ENCODE results near the gene RRP1B. TPM values are rescaled to one million over a fixed set of nuclear protein-coding genes. Genes with fewer than 3 reads are reported as not detected.

The RRP1B gene
- total RNA-seq, 2 donors from 2014 or later: 11.0 to 22.1 TPM

- no peak for TF ChIP-seq CTCF (IDR thresholded peaks at IDR 0.05)
- Histone ChIP-seq H3K27ac (no peak overlapping the region), H3K27me3 (no peaks in the 10 kb centered on the region), H3K36me3 (no peaks in the 10 kb centered on the region), H3K4me3 (no peak overlapping the region), H3K4me1 (no peaks in the 10 kb centered on the region), H3K9me3 (no peaks in the 10 kb centered on the region), H3K9ac (ENCODE audit: low read depth in 2 of 2, low read length in 2 of 2) (no peak overlapping the region)
- intact Hi-C loops (cut with DNase I): no loop called here
- no peak for DNase-seq
Observed at GRCh38 chr21:43665879-43666278, 6.5 kb downstream of the RRP1B start.

- no peak for TF ChIP-seq CTCF (IDR thresholded peaks at IDR 0.05)
- H3K27me3 ChIP-seq: no peaks in the 10 kb centered on the region
- H3K9ac ChIP-seq (ENCODE audit: low read depth in 2 of 2, low read length in 2 of 2): no peak overlapping the region
- intact Hi-C loops (cut with DNase I): no loop called here
- H3K36me3 ChIP-seq: no peaks in the 10 kb centered on the region
- no peak overlapping the region for H3K27ac ChIP-seq
- H3K4me1 ChIP-seq: no peaks in the 10 kb centered on the region
- H3K4me3 ChIP-seq: no peak overlapping the region
- DNase-seq: no peak
- no peaks in the 10 kb centered on the region for H3K9me3 ChIP-seq
Observed at GRCh38 chr21:43667191-43667904, 8.0 kb downstream of the RRP1B start.

- Histone ChIP-seq H3K4me3 (no peak overlapping the region), H3K36me3 (no peaks in the 10 kb centered on the region)
- intact Hi-C loops (cut with DNase I): no loop called here
Observed at GRCh38 chr21:43669828-43670605, 10.7 kb downstream of the RRP1B start.

GRCh38 chr21:43675871-43676270 lies 16.5 kb downstream of the RRP1B start:
- H3K9me3 ChIP-seq: no peaks in the 10 kb centered on the region
- no peak for TF ChIP-seq CTCF (IDR thresholded peaks at IDR 0.05)
- H3K4me1 ChIP-seq: no peaks in the 10 kb centered on the region
- no peak for DNase-seq
- no peak overlapping the region for H3K27ac ChIP-seq
- intact Hi-C loops (cut with DNase I): no loop called here
- H3K36me3 ChIP-seq: peaks cover 12% of the 10 kb centered on the region
- no peak overlapping the region for H3K9ac ChIP-seq (ENCODE audit: low read depth in 2 of 2, low read length in 2 of 2)
- H3K4me3 ChIP-seq: no peak overlapping the region
- H3K27me3 ChIP-seq: no peaks in the 10 kb centered on the region

More at GRCh38 chr21:43669828-43670605, 10.7 kb downstream of the RRP1B start:
- H3K9ac ChIP-seq (ENCODE audit: low read depth in 2 of 2, low read length in 2 of 2): no peak overlapping the region
- no peaks in the 10 kb centered on the region for H3K27me3 ChIP-seq
- no peak for DNase-seq
- H3K27ac ChIP-seq: no peak overlapping the region
- no peaks in the 10 kb centered on the region for H3K4me1 ChIP-seq
- no peaks in the 10 kb centered on the region for H3K9me3 ChIP-seq
- no peak for TF ChIP-seq CTCF (IDR thresholded peaks at IDR 0.05)

GRCh38 chr21:43676391-43676790 lies 17.0 kb downstream of the RRP1B start:
- no peak for DNase-seq
- peaks cover 12% of the 10 kb centered on the region for H3K36me3 ChIP-seq
- TF ChIP-seq CTCF (IDR thresholded peaks at IDR 0.05): no peak
- intact Hi-C loops (cut with DNase I): no loop called here
- H3K27ac ChIP-seq: no peak overlapping the region
- H3K4me1 ChIP-seq: no peaks in the 10 kb centered on the region
- H3K27me3 ChIP-seq: no peaks in the 10 kb centered on the region
- no peaks in the 10 kb centered on the region for H3K9me3 ChIP-seq
- no peak overlapping the region for H3K9ac ChIP-seq (ENCODE audit: low read depth in 2 of 2, low read length in 2 of 2)
- no peak overlapping the region for H3K4me3 ChIP-seq
